K562 (cell line): ENCODE results near the gene CACNA2D4. TPM values are rescaled to one million over a fixed set of nuclear protein-coding genes. Genes with fewer than 3 reads are reported as not detected.

ENCODE experiments used
- ADNP ChIP-seq: fragments of 200-800 bp; sonication (Bioruptor generic); IDR thresholded peaks from 2 replicates; pipeline ENCODE4 v1.6.1; 2016; ENCODE audit warnings: missing genetic modification characterization, missing compliant biosample characterization
- CREB5 ChIP-seq: fragments of 250-450 bp; sonication (Bioruptor Pico); IDR thresholded peaks from 2 replicates; pipeline ENCODE4 v1.5.0; 2020; ENCODE audit warnings: mild to moderate bottlenecking
- ELF2 ChIP-seq: fragments of 250-450 bp; sonication (Bioruptor Pico); IDR thresholded peaks from 2 replicates; pipeline ENCODE4 v1.5.0; 2021; ENCODE audit warnings: mild to moderate bottlenecking
- FOXM1 ChIP-seq, 2 experiments: fragments of 450-650 bp in 1 of 2; sonication (generic) in 1 of 2; formaldehyde crosslinking in 1 of 2; IDR thresholded peaks; 2 replicates each; pipeline versions ENCODE4 v1.6.1 to v1.9.0; 2017 to 2022; ENCODE audit warnings: low read depth in 2 of 2, mild to moderate bottlenecking in 2 of 2, missing genetic modification reagents in 1 of 2, moderate library complexity in 1 of 2
- GTF2B ChIP-seq: IDR thresholded peaks from 2 replicates; pipeline ENCODE4 v1.6.1; 2011; ENCODE audit not compliant: insufficient read length; ENCODE audit errors: extremely low read depth
- ILK ChIP-seq: fragments of 450-650 bp; IDR thresholded peaks from 2 replicates; pipeline ENCODE4 v1.6.1; 2016; ENCODE audit warnings: missing genetic modification characterization, low read depth, mild to moderate bottlenecking, missing compliant biosample characterization, moderate library complexity, borderline replicate concordance
- MTA3 ChIP-seq: fragments of 450-650 bp; formaldehyde crosslinking; IDR thresholded peaks from 2 replicates; pipeline ENCODE4 v1.6.1; 2017; ENCODE audit warnings: mild to moderate bottlenecking, borderline replicate concordance
- POLR3A ChIP-seq: IDR thresholded peaks from 2 replicates; pipeline ENCODE4 v1.6.1; 2011; ENCODE audit warnings: borderline replicate concordance, mild to moderate bottlenecking, moderate library complexity; ENCODE audit not compliant: insufficient read length, insufficient read depth; ENCODE audit errors: extremely low read depth
- PURB ChIP-seq: sonication (generic); formaldehyde crosslinking; IDR thresholded peaks from 2 replicates; pipeline ENCODE4 v1.9.0; 2021; ENCODE audit warnings: low read depth, mild to moderate bottlenecking, missing genetic modification reagents
- ZBTB17 ChIP-seq: fragments of 450-650 bp; formaldehyde crosslinking; IDR thresholded peaks from 2 replicates; pipeline ENCODE4 v1.4.0; 2020; ENCODE audit warnings: mild to moderate bottlenecking
- ZBTB43 ChIP-seq: sonication (generic); formaldehyde crosslinking; IDR thresholded peaks from 2 replicates; pipeline ENCODE4 v1.8.0; 2023; ENCODE audit warnings: mild to moderate bottlenecking, missing genetic modification reagents
- ZNF311 ChIP-seq: fragments of 250-450 bp; sonication (Bioruptor Pico); IDR thresholded peaks from 2 replicates; pipeline ENCODE4 v1.4.0; 2020; ENCODE audit warnings: mild to moderate bottlenecking, moderate library complexity
- ZNF445 ChIP-seq: fragments of 250-450 bp; sonication (Bioruptor Pico); IDR thresholded peaks from 2 replicates; pipeline ENCODE4 v1.4.0; 2020; ENCODE audit warnings: low read depth, mild to moderate bottlenecking, moderate library complexity
- ZNF778 ChIP-seq: fragments of 450-650 bp; formaldehyde crosslinking; IDR thresholded peaks from 2 replicates; pipeline ENCODE4 v1.4.0; 2020; ENCODE audit warnings: mild to moderate bottlenecking, moderate library complexity
- polyA plus RNA-seq, 8 experiments: library from polyadenylated mRNA; depleted of rRNA in 4 of 8; stranded (reverse) in 5 of 8; unstranded in 3 of 8; fragments of >200 nt; fragmentation: Nextera tagmentation in 2 of 8; fragmentation: Illumina TruSeq in 1 of 8; extraction: Ambion mirVana in 2 of 8; extraction: Trizol in 1 of 8; gene quantifications; 2 replicates each; pipeline versions ENCODE4 v1.2.1 to v1.2.3, GENCODE V29; 2011 to 2014; ENCODE audit warnings: inconsistent platforms in 1 of 8, missing spikeins in 1 of 8
- total RNA-seq, 7 experiments: library from RNA; depleted of rRNA in 6 of 7; stranded (reverse); fragments of >200 nt in 6 of 7; fragmentation: Illumina TruSeq in 2 of 7; extraction: Trizol in 2 of 7; gene quantifications; 2 replicates each; pipeline versions ENCODE4 v1.2.1 to v1.2.3, GENCODE V29; 2011 to 2021; ENCODE audit warnings: low replicate concordance in 1 of 7
- TF ChIP-seq, protein P1 (sequence below): fragments of 250-450 bp; sonication (Bioruptor Pico); IDR thresholded peaks from 2 replicates; pipeline ENCODE4 v1.8.0; 2022; ENCODE audit warnings: moderate library complexity, mild to moderate bottlenecking, inconsistent platforms
- TF ChIP-seq, protein P2 (sequence below), 2 experiments: fragments of 200-800 bp in 1 of 2; sonication (Bioruptor generic) in 1 of 2; sonication (generic) in 1 of 2; formaldehyde crosslinking in 1 of 2; IDR thresholded peaks in 1 of 2; conservative IDR thresholded peaks in 1 of 2; 2 replicates each; pipeline versions ENCODE4 v1.5.0 to v1.6.1; 2016 to 2020; ENCODE audit warnings: missing compliant biosample characterization in 1 of 2, missing genetic modification characterization in 1 of 2, missing genetic modification reagents in 1 of 2

The CACNA2D4 gene
- total and polyA plus RNA-seq, 9 of the 15 experiments (the other 6 are each of a cell fraction or from before 2014, with no cell fraction given), result 0.04 to 0.69 (median 0.40) TPM; not detected in 3

- no peak for TF ChIP-seq ZBTB43 (CRISPR knock-in tag)
- TF ChIP-seq MTA3, result no peak
- TF ChIP-seq ZNF445, result no peak
- TF ChIP-seq ADNP (tag), result no peak
- TF ChIP-seq FOXM1 (IDR thresholded peaks at IDR 0.05; ENCODE audit: low read depth), result no peak
- TF ChIP-seq FOXM1 (CRISPR knock-in tag; IDR thresholded peaks at IDR 0.05; ENCODE audit: low read depth), result no peak
- no peak for TF ChIP-seq CREB5
- TF ChIP-seq GTF2B, result no peak
- no peak for TF ChIP-seq ZBTB17 (CRISPR knock-in tag)
- TF ChIP-seq, protein P1, sequence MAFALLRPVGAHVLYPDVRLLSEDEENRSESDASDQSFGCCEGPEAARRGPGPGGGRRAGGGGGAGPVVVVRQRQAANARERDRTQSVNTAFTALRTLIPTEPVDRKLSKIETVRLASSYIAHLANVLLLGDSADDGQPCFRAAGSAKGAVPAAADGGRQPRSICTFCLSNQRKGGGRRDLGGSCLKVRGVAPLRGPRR (CRISPR knock-in tag), result no peak
- no peak for TF ChIP-seq ILK (tag)
- TF ChIP-seq PURB (CRISPR knock-in tag), result no peak
- TF ChIP-seq POLR3A, result no peak
- TF ChIP-seq, protein P2, sequence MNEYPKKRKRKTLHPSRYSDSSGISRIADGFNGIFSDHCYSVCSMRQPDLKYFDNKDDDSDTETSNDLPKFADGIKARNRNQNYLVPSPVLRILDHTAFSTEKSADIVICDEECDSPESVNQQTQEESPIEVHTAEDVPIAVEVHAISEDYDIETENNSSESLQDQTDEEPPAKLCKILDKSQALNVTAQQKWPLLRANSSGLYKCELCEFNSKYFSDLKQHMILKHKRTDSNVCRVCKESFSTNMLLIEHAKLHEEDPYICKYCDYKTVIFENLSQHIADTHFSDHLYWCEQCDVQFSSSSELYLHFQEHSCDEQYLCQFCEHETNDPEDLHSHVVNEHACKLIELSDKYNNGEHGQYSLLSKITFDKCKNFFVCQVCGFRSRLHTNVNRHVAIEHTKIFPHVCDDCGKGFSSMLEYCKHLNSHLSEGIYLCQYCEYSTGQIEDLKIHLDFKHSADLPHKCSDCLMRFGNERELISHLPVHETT (CRISPR knock-in tag; conservative IDR thresholded peaks at IDR 0.05 in 1 of 2, IDR thresholded peaks at IDR 0.05 in 1 of 2), result no peak; a peak in 1 of 4 replicates
- no peak for TF ChIP-seq ZNF778 (CRISPR knock-in tag)
- TF ChIP-seq ELF2 (CRISPR knock-in tag), result no peak
- no peak for TF ChIP-seq ZNF311 (CRISPR knock-in tag)
Measured at GRCh38 chr12:1810201-1810930, 108.1 kb downstream of the CACNA2D4 start (continued).
